ENCODE measurements around the gene RECK.

GRCh38 chr9:36034234-36034633 is 2.5 kb upstream of the RECK start:
- no peak for TF ChIP-seq EZH2phosphoT487 (IDR thresholded peaks at IDR 0.05; ENCODE audit: borderline replicate concordance, low read length)
- no peak for TF ChIP-seq CTCF (conservative IDR thresholded peaks at IDR 0.05; ENCODE audit: low read depth, low read length)

All from PC-3 (cell line).